Adipocyte (in vitro differentiated cells): ENCODE measurements around the gene COQ8A.

Experiments
- DNase-seq: peaks from one replicate; pipeline ENCODE4 v3.0.0-alpha.2; 2015; ENCODE audit warnings: low read depth
- H3K27me3 ChIP-seq: replicated peaks from 2 replicates; pipeline ENCODE4 v1.7.0; 2013; ENCODE audit warnings: mild to moderate bottlenecking, low read length, moderate library complexity; ENCODE audit not compliant: control insufficient read depth, insufficient read depth
- H3K36me3 ChIP-seq: 2 replicates; pipeline ENCODE4 v1.7.0; 2013; ENCODE audit warnings: low read length, mild to moderate bottlenecking, moderate library complexity; ENCODE audit not compliant: control insufficient read depth, insufficient read depth, severe bottlenecking
- H3K4me1 ChIP-seq: 2 replicates; pipeline ENCODE4 v1.7.0; 2013; ENCODE audit warnings: mild to moderate bottlenecking, low read length, moderate library complexity; ENCODE audit not compliant: control insufficient read depth, insufficient read depth
- H3K4me3 ChIP-seq: 2 replicates; pipeline ENCODE4 v1.7.0; 2013; ENCODE audit warnings: mild to moderate bottlenecking, low read length, moderate library complexity
- H3K9ac ChIP-seq: 2 replicates; pipeline ENCODE4 v1.7.0; 2013; ENCODE audit warnings: mild to moderate bottlenecking, low read length, moderate library complexity
- H3K9me3 ChIP-seq: 2 replicates; pipeline ENCODE4 v1.7.0; 2013; ENCODE audit warnings: mild to moderate bottlenecking, low read length, moderate library complexity; ENCODE audit not compliant: control insufficient read depth

Gene COQ8A

DNA sequence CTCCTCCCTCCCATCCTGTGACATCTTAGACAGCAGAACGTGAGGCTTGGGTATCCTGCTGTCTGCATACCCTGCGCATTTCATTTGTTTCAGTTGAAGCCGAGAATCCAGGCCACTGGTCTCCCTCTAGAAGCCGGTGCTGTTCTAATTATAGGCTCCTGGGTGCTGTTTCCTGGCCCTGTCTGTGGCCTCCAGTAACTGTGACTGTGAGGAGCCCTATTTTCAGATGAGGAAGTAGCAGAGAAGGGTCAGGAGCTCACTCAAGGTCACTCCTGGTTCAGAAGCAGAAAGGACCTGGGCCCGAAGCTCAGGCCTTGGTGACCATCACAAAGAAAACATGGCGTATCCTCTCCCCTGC is 24.0 kb downstream of the COQ8A start:
- H3K27me3 ChIP-seq = no peaks in the 10 kb centered on the region

DNA sequence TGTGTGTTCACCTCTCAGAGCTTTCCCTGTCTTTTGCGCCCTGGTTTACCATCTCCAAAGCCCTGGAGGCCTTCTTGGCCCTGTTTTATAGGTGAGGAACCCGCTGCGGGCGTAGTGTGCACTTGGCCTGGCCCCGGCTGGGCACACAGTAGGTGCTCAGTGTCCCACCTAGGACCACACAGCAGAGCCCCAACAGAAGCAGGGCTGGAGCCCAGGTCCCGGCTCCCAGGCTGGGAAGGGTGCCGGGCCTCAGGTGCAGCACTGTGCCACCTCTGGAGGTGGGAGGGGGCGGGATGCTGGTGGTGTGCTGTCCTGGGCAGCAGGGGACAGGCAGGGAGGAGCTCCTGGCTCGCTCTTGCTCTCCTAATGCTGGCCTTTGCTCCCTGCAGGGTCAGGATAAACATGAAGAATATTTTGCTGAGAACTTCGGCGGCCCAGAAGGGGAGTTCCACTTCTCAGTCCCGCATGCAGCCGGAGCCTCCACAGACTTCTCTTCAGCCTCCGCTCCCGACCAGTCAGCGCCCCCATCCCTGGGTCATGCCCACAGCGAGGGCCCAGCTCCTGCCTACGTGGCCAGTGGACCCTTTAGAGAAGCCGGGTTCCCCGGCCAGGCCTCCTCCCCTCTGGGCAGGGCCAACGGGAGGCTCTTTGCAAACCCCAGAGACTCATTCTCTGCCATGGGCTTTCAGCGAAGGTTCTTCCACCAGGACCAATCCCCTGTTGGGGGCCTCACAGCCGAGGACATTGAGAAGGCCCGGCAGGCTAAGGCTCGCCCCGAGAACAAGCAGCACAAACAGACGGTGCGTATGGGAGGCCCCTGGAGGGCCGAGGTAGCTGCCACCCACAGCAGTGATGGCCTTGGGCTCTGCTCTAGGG is 24.8 kb downstream of the COQ8A start:
- Histone ChIP-seq H3K9ac (no peak overlapping the region), H3K9me3 (no peaks in the 10 kb centered on the region), H3K36me3 (peaks cover 20% of the 10 kb centered on the region), H3K4me1 (no peaks in the 10 kb centered on the region), H3K4me3 (no peak overlapping the region), H3K27me3 (no peaks in the 10 kb centered on the region)
- no peak for DNase-seq

More for the DNA sequence above, 24.0 kb downstream of the COQ8A start:
- Histone ChIP-seq H3K9me3 (no peaks in the 10 kb centered on the region), H3K4me1 (no peaks in the 10 kb centered on the region), H3K4me3 (no peak overlapping the region), H3K9ac (no peak overlapping the region), H3K36me3 (peaks cover 15% of the 10 kb centered on the region)
- DNase-seq = no peak

DNA sequence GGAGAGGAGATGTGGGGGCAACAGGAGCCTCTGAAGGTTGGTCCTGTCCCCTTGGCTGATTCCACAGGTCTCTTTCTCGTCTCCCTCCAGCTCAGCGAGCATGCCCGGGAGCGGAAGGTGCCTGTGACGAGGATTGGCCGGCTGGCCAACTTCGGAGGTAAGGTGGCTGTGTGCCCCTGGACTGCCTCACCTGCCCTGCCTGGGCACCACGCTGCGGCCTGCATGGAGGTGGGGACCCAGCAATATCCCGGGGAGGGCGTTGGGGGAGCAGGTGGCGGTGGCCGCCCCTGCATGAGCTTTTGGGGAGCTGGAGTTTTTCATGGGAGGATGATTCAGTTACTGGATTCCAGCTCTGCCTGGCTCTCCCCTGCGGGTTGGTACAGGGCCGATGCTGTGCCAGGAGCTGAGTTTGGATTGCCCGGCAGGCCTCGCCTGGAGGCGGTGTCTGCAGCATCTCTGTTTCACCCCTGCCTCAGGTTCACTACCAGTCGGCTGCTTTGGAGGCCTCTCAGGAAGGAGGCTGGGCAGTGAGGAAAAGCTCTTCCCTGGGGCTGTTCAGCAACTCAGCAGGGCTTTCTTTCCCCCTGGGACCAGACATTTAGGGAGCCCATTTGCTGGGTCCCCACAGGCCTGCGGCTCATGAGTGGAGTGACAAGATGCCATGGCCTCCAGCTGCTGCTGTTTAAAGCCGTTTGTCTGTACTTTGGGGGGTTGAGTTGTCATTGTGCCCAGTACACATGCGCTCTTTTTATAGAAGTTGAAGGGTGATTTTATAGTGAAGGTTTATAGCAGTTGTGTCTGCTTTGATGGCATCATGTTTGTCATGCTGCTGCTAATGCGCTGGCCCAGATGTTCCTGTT is 25.7 kb downstream of the COQ8A start:
- Histone ChIP-seq H3K9me3 (no peaks in the 10 kb centered on the region), H3K36me3 (peaks cover 28% of the 10 kb centered on the region), H3K4me1 (no peaks in the 10 kb centered on the region), H3K4me3 (no peak overlapping the region), H3K27me3 (no peaks in the 10 kb centered on the region), H3K9ac (no peak overlapping the region)
- no peak for DNase-seq

DNA sequence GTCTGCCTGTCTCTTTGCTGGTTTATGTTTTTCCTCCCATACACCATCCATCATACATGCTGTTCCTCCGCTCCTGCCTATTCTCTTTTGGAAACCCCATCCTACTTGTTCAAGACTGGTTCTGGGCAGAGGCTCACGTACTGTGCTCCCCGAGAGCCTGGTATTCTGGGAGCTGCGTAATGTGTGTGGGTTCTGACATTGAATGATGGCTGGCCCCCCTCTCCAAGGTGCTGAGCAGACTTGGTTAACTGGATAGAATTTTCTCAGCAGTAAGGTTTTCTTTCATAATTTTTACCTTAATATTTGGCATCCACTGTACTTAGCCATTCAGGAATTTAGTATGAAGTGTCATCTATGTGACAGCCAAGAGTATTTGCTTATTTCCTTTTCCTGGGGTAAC is 26.6 kb downstream of the COQ8A start:
- Histone ChIP-seq H3K4me1 (no peaks in the 10 kb centered on the region), H3K4me3 (no peak overlapping the region), H3K27me3 (no peaks in the 10 kb centered on the region), H3K9ac (no peak overlapping the region), H3K36me3 (peaks cover 30% of the 10 kb centered on the region), H3K9me3 (peaks cover 4% of the 10 kb centered on the region)
- no peak for DNase-seq

DNA sequence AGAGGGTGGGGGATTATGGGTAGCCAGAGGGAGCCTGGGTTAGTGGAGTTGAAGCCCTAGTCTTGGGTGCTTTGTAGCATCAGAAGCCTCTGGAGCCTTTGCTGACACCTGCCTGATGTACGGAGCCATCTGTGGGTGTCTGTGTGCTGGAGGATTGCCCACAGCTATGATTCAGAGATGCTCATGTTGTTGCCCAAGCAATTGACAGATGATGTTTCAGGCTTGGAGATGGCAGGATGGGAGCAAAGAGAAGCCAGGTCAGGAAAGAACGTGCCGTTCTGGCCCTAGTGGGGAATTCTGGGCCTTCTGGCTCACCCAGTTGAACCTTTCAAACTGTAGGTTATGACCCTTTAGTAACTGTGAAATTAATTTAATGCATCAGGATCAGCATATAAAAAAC is 27.6 kb downstream of the COQ8A start:
- H3K9ac ChIP-seq = no peak overlapping the region
- H3K9me3 ChIP-seq = peaks cover 11% of the 10 kb centered on the region
- H3K4me3 ChIP-seq = no peak overlapping the region
- DNase-seq = no peak
- H3K27me3 ChIP-seq = no peaks in the 10 kb centered on the region
- H3K36me3 ChIP-seq = peaks cover 38% of the 10 kb centered on the region
- H3K4me1 ChIP-seq = peaks cover under 1% of the 10 kb centered on the region

DNA sequence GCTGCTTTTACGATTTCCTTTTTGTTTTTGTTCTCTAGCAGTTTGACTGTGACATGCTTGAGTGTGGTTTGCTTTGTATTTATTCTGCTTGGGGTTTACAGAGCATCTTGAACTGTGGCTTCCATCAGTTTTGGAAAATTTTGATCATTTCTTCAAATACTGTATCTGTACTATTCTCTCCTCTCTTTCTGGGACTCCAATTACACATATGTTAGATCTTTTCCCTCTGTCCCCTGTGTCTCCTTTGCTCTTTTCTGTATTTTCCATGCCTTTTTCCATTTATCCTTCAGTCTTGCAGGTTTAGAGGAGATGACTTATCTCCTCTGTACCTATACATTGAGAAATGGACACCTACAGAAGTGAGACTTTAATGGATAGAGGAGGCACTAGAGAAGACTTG is 31.7 kb downstream of the COQ8A start:
- Histone ChIP-seq H3K36me3 (peaks cover 23% of the 10 kb centered on the region), H3K4me3 (no peak overlapping the region), H3K9me3 (peaks cover 11% of the 10 kb centered on the region), H3K9ac (no peak overlapping the region), H3K27me3 (no peaks in the 10 kb centered on the region), H3K4me1 (peaks cover 31% of the 10 kb centered on the region)
- DNase-seq = no peak

DNA sequence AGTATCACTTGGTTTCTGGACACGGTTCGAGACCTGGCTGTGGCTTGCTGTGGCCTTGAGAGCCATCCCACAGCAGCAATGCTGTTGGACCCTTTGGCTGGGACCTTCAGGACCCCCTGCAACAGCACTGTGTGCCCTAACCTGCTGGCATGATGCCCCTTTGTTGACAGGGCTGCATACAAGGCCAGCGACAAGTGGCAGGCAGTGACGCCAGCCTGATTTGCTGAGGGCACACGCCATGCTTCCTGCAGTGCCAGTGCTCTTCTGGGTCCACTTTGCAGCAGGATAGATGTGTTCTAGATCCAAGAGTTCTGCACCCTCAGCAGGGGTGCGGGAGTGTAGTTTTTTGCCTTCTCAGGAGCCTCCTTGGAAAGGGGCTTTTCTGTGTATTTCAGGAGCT is 32.8 kb downstream of the COQ8A start:
- no peaks in the 10 kb centered on the region for H3K27me3 ChIP-seq

DNA sequence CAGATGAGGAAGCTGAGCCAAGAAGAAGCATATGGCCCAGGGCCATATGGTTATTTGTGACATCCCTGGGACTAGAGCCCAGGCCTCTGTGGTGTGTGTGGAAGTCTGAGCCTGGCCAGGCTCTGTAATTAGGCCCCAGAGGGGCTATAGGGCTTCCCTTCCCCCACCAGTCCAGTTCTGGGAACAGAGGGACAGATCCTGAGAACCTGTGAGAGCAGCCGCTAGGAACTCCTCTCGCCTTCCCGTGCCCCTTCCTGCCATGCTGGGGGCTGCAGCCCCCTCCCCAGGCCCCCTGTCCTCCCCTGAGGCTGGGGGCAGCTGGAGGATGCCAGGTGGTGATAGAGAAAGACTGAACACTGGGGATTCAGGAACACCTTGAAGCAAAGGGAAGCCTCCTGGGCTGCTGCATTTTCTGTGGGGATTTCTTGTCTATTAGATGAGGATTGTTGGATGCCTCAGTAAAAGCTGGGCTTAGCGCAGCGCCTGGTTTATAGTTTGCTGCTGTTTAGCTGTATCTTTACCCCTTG is 33.3 kb downstream of the COQ8A start:
- Histone ChIP-seq H3K4me3 (peak overlapping the region; percentile 48), H3K27me3 (no peaks in the 10 kb centered on the region), H3K9ac (peak overlapping the region; percentile 84), H3K4me1 (peaks cover 31% of the 10 kb centered on the region), H3K36me3 (peaks cover 31% of the 10 kb centered on the region), H3K9me3 (peaks cover 11% of the 10 kb centered on the region)
- DNase-seq = peak; percentile 26

More for the DNA sequence above, 32.8 kb downstream of the COQ8A start:
- H3K4me3 ChIP-seq = no peak overlapping the region
- peaks cover 29% of the 10 kb centered on the region for H3K36me3 ChIP-seq
- H3K9ac ChIP-seq = no peak overlapping the region
- DNase-seq = no peak
- peaks cover 11% of the 10 kb centered on the region for H3K9me3 ChIP-seq
- peaks cover 31% of the 10 kb centered on the region for H3K4me1 ChIP-seq

DNA sequence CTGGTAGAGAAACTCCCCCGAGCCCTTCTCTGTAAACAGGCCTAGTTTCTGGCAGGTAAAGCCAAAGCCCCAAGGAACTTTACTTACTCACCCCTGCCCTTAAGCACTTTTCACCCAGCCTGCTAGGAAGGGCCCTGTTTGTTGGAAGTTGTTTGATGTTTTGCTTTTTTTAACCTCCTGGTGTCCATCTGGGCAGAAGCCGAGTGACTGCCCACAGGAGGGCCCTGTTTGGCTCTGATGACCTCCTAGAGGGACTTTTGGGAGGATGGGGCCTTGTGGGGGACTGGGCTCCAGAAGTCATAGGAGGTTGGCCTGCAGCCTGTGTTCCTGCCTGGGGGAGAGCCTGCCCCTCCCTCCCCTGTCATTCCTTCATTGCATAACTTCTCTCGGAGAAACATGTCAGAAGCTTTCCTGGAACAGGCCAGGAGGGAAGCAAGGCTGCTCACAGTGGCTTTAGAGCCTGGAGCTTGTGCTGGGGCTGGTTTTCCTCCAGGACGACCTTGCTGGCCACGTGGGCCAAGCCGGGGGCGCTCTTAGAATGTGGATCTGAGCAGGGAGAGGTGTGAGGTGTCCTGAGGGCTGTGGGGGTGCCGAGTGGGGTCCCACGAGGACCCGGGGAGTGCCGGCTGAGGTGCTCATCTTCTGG is 33.9 kb downstream of the COQ8A start:
- H3K4me1 ChIP-seq = peaks cover 34% of the 10 kb centered on the region
- peaks cover 11% of the 10 kb centered on the region for H3K9me3 ChIP-seq
- H3K9ac ChIP-seq = peak overlapping the region; percentile 84
- H3K4me3 ChIP-seq = peak overlapping the region; percentile 70
- H3K36me3 ChIP-seq = peaks cover 34% of the 10 kb centered on the region
- no peaks in the 10 kb centered on the region for H3K27me3 ChIP-seq
- peak; percentile 54 for DNase-seq

DNA sequence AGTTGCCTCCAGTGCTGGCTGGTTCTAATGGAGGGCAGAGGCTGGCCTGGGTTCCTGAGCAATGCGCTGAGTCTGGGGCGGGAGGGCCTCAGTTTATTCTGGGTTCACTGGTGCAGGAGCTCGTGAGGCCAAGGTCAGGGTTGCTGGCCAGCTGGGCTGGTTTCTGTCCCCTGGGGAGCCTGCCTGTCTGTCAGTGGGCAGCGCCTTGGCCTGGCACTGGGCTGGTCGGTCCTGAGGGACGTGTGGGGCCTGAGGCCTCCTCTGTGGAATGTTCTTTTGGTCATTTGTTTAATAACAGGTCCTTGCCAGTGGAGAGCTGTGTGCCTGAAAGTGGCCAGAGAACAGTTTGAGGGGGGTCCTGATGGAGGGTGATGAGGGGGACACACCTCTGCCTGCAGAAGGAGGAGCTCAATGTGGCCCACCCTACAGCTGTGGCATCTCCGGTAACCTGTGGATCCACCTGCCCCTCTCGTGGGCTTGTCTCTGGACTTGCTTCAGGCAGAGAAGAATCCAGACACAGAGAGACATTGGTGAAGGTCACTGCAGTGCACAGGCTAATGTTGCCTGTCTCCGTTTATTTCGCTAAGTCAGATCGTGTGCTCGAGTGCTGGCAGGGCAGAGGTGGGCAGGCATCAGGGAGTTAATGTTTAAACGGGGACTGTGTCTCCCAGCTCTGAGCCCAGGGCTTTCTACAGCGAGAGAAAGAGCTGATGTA is 34.6 kb downstream of the COQ8A start:
- DNase-seq = peak; percentile 19

More for the DNA sequence above, 34.6 kb downstream of the COQ8A start:
- no peaks in the 10 kb centered on the region for H3K27me3 ChIP-seq
- H3K4me1 ChIP-seq = peaks cover 41% of the 10 kb centered on the region
- peak overlapping the region; percentile 84 for H3K9ac ChIP-seq
- H3K4me3 ChIP-seq = peak overlapping the region; percentile 70
- H3K9me3 ChIP-seq = peaks cover 11% of the 10 kb centered on the region
- H3K36me3 ChIP-seq = peaks cover 30% of the 10 kb centered on the region
